T-cell (primary cell): ENCODE results near the gene EEPD1. TPM values are rescaled to one million over a fixed set of nuclear protein-coding genes. Genes with fewer than 3 reads are reported as not detected.

Source experiments
- ATAC-seq, 4 experiments: fragments of 200-7000 bp in 3 of 4; fragments of 150-1000 bp in 1 of 4; cut with Tn5 transposase; replicated peaks in 1 of 4; 1 replicate in 3 of 4; 2 replicates in 1 of 4; pipeline ENCODE4 v1.10.0; 2021; ENCODE audit warnings: moderate library complexity in 3 of 4, mild to moderate bottlenecking in 2 of 4, moderate number of reproducible peaks in 1 of 4
- CTCF ChIA-PET, 2 donors: fragments of 300-600 bp; sonication (Branson Sonifier 250); formaldehyde crosslinking; loops; one replicate each; lab custom pipeline; 2022; ENCODE audit warnings: antibody characterized with exemption in 2 of 2; lab: Charles Lee
- POLR2A ChIA-PET, 2 donors: fragments of 300-600 bp; sonication (Branson Sonifier 250); formaldehyde crosslinking; loops; one replicate each; lab custom pipeline; 2022; ENCODE audit warnings: antibody characterized with exemption in 2 of 2; lab: Charles Lee
- DNase-seq, 35 experiments: peaks; one replicate each; pipeline versions ENCODE4 v3.0.0 to v3.0.0-alpha.2; 2013 to 2023
- H3K27ac ChIP-seq: one replicate; pipeline ENCODE4 v1.5.1; 2013; ENCODE audit warnings: low read length
- H3K27me3 ChIP-seq, 2 experiments: replicated peaks in 1 of 2; 1 replicate in 1 of 2; 2 replicates in 1 of 2; pipeline versions ENCODE4 v1.6.1 to v1.7.0; 2013; ENCODE audit warnings: low read length in 1 of 2, mixed read lengths in 1 of 2; ENCODE audit not compliant: control insufficient read depth in 2 of 2, insufficient read depth in 2 of 2; ENCODE audit errors: extremely low read depth in 1 of 2
- H3K36me3 ChIP-seq, 2 donors: 1 replicate in 1 of 2; 2 replicates in 1 of 2; pipeline versions ENCODE4 v1.6.1 to v1.7.0; 2013; ENCODE audit warnings: low read length in 1 of 2; ENCODE audit not compliant: control insufficient read depth in 2 of 2, insufficient read depth in 1 of 2; ENCODE audit errors: extremely low read depth in 1 of 2
- H3K4me1 ChIP-seq, 2 experiments: 1 replicate in 1 of 2; 2 replicates in 1 of 2; pipeline versions ENCODE4 v1.6.1 to v1.7.0; 2013; ENCODE audit warnings: low read length in 2 of 2, mixed read lengths in 1 of 2; ENCODE audit not compliant: insufficient read depth in 2 of 2, control insufficient read depth in 1 of 2; ENCODE audit errors: extremely low read depth in 1 of 2
- H3K4me3 ChIP-seq, 2 donors: 1 replicate in 1 of 2; 2 replicates in 1 of 2; pipeline versions ENCODE4 v1.5.1 to v1.7.0; 2013; ENCODE audit warnings: mild to moderate bottlenecking in 2 of 2, low read length in 1 of 2, moderate library complexity in 1 of 2; ENCODE audit not compliant: control insufficient read depth in 1 of 2; ENCODE audit errors: extremely low read depth in 1 of 2
- H3K9me3 ChIP-seq: 2 replicates; pipeline ENCODE4 v1.7.0; 2013
- H3K27ac Mint-ChIP-seq, 2 donors: one replicate each; pipeline ENCODE4 v1.8.0; 2020 to 2021; ENCODE audit warnings: mild to moderate bottlenecking in 2 of 2, mixed read lengths in 2 of 2
- H3K27me3 Mint-ChIP-seq, 2 donors: one replicate each; pipeline ENCODE4 v1.8.0; 2021 to 2022; ENCODE audit warnings: mixed read lengths in 2 of 2
- H3K36me3 Mint-ChIP-seq: one replicate; pipeline ENCODE4 v1.8.0; 2021; ENCODE audit warnings: mixed read lengths
- H3K4me1 Mint-ChIP-seq, 3 donors: one replicate each; pipeline ENCODE4 v1.8.0; 2020 to 2022; ENCODE audit warnings: mixed read lengths in 3 of 3, mild to moderate bottlenecking in 1 of 3
- H3K4me3 Mint-ChIP-seq, 3 donors: one replicate each; pipeline ENCODE4 v1.8.0; 2020 to 2022; ENCODE audit warnings: mild to moderate bottlenecking in 3 of 3, mixed read lengths in 3 of 3, moderate library complexity in 3 of 3
- H3K9me3 Mint-ChIP-seq, 3 donors: one replicate each; pipeline ENCODE4 v1.8.0; 2020 to 2022; ENCODE audit warnings: mixed read lengths in 3 of 3
- WGBS: methylation state at CpG from one replicate; pipeline ENCODE4 v1.1.5; 2013; ENCODE audit warnings: missing lambda C conversion rate; ENCODE audit not compliant: insufficient coverage; 5-methylcytosine and 5-hydroxymethylcytosine counted together
- total RNA-seq, 35 experiments: library from RNA in 6 of 35; stranded (reverse) in 6 of 35; fragments of 120-200 nt in 1 of 35; gene quantifications; one replicate each; pipeline versions ENCODE4 v1.2.1 to v1.2.4 and lab custom pipeline; 2013 to 2026

The EEPD1 gene
- total RNA-seq, 5 donors from 2014 or later (not counting 1 experiment from before 2014, with no cell fraction given), result 2.7 to 16.2 (median 4.2) TPM

GRCh38 chr7:36276428-36277248 is 123.6 kb downstream of the EEPD1 start:
- Mint-ChIP-seq H3K36me3 (no peaks in the 10 kb centered on the region), H3K4me3 (no peak overlapping the region), H3K9me3 (no peaks in the 10 kb centered on the region), H3K27me3 (no peaks in the 10 kb centered on the region), H3K4me1 (peaks cover 9 to 39% (median 24%) of the 10 kb centered on the region in 3 donors), H3K27ac (no peak overlapping the region)
- WGBS, result 86% methylated on average over 2 of the region's 7 CpGs
- Histone ChIP-seq H3K27me3 (peaks cover 0 to 2% of the 10 kb centered on the region in 2 experiments), H3K36me3 (no peaks in the 10 kb centered on the region), H3K4me3 (no peak overlapping the region), H3K9me3 (no peaks in the 10 kb centered on the region), H3K4me1 (peaks cover 7 to 15% of the 10 kb centered on the region in 2 experiments), H3K27ac (no peak overlapping the region)
- POLR2A ChIA-PET, result interaction anchor here in 1 of 2 donors (0.6 kb wide), 1 partner anchor 764 kb away, joined by 3 read pairs; no protein-coding TSS in a partner anchor
- no peak for DNase-seq
- no peak for ATAC-seq
- CTCF ChIA-PET, result interaction anchor here in 1 of 2 donors (0.9 to 2.1 kb wide), 2 partner anchors 15 to 43 kb away, joined by 3 to 6 read pairs; no protein-coding TSS in a partner anchor

- DNase-seq (no peak), ATAC-seq (no peak)
- 97% methylated on average over 6 of the region's 6 CpGs for WGBS
- no peaks in the 10 kb centered on the region for H3K36me3 ChIP-seq
- H3K9me3 ChIP-seq, result no peaks in the 10 kb centered on the region
- H3K27me3 ChIP-seq, result peaks cover 0 to 2% of the 10 kb centered on the region in 2 experiments
- ChIA-PET CTCF (no interaction called here), POLR2A (no interaction called here)
- Mint-ChIP-seq H3K36me3 (no peaks in the 10 kb centered on the region), H3K27ac (no peak overlapping the region), H3K27me3 (no peaks in the 10 kb centered on the region), H3K4me1 (peaks cover 9 to 43% (median 24%) of the 10 kb centered on the region in 3 donors), H3K9me3 (no peaks in the 10 kb centered on the region), H3K4me3 (no peak overlapping the region)
- no peak overlapping the region for H3K4me3 ChIP-seq
- no peak overlapping the region for H3K27ac ChIP-seq
- H3K4me1 ChIP-seq, result peaks cover 7 to 15% of the 10 kb centered on the region in 2 experiments
Measured at GRCh38 chr7:36277249-36277542, 124.1 kb downstream of the EEPD1 start.

GRCh38 chr7:36278069-36278619 is 125.1 kb downstream of the EEPD1 start:
- ATAC-seq, result no peak
- CTCF ChIA-PET, result no interaction called here
- POLR2A ChIA-PET, result no interaction called here
- DNase-seq, result no peak
- H3K4me1 ChIP-seq, result peaks cover 6 to 20% of the 10 kb centered on the region in 2 experiments
- no peaks in the 10 kb centered on the region for H3K9me3 ChIP-seq
- H3K36me3 Mint-ChIP-seq, result no peaks in the 10 kb centered on the region
- no peaks in the 10 kb centered on the region for H3K9me3 Mint-ChIP-seq
- peaks cover 13 to 48% (median 31%) of the 10 kb centered on the region in 3 donors for H3K4me1 Mint-ChIP-seq
- no peak overlapping the region for H3K4me3 Mint-ChIP-seq
- no peaks in the 10 kb centered on the region for H3K36me3 ChIP-seq
- H3K27me3 ChIP-seq, result peaks cover 0 to 2% of the 10 kb centered on the region in 2 experiments
- no peak overlapping the region for H3K27ac ChIP-seq
- H3K27ac Mint-ChIP-seq, result no peak overlapping the region
- H3K4me3 ChIP-seq, result no peak overlapping the region
- 98% methylated on average over 3 of the region's 7 CpGs for WGBS
- H3K27me3 Mint-ChIP-seq, result no peaks in the 10 kb centered on the region

GRCh38 chr7:36278620-36279172 is 125.6 kb downstream of the EEPD1 start:
- Mint-ChIP-seq H3K36me3 (no peaks in the 10 kb centered on the region), H3K4me3 (no peak overlapping the region), H3K27ac (no peak overlapping the region), H3K27me3 (no peaks in the 10 kb centered on the region), H3K4me1 (peaks cover 13 to 48% (median 32%) of the 10 kb centered on the region in 3 donors), H3K9me3 (no peaks in the 10 kb centered on the region)
- no peaks in the 10 kb centered on the region for H3K36me3 ChIP-seq
- no peaks in the 10 kb centered on the region for H3K9me3 ChIP-seq
- H3K4me1 ChIP-seq, result peaks cover 7 to 24% of the 10 kb centered on the region in 2 experiments
- ChIA-PET CTCF (no interaction called here), POLR2A (no interaction called here)
- no peak for ATAC-seq
- DNase-seq, result no peak
- WGBS, result 100% methylated on average over 2 of the region's 7 CpGs
- H3K4me3 ChIP-seq, result no peak overlapping the region
- peaks cover 0 to 2% of the 10 kb centered on the region in 2 experiments for H3K27me3 ChIP-seq
- H3K27ac ChIP-seq, result no peak overlapping the region

- no peak for ATAC-seq
- Mint-ChIP-seq H3K27ac (no peak overlapping the region), H3K36me3 (no peaks in the 10 kb centered on the region), H3K4me1 (peaks cover 17 to 50% (median 34%) of the 10 kb centered on the region in 3 donors), H3K27me3 (no peaks in the 10 kb centered on the region), H3K9me3 (no peaks in the 10 kb centered on the region), H3K4me3 (no peak overlapping the region)
- ChIA-PET CTCF (interaction anchor here in 1 of 2 donors (0.7 kb wide), 1 partner anchor 9 kb away, joined by 3 read pairs; no protein-coding TSS in a partner anchor), POLR2A (no interaction called here)
- no peak for DNase-seq
- peaks cover 5 to 26% of the 10 kb centered on the region in 2 experiments for H3K4me1 ChIP-seq
- no peak overlapping the region for H3K4me3 ChIP-seq
- no peaks in the 10 kb centered on the region for H3K36me3 ChIP-seq
- H3K9me3 ChIP-seq, result no peaks in the 10 kb centered on the region
- H3K27ac ChIP-seq, result no peak overlapping the region
- 87% methylated on average over 7 of the region's 9 CpGs for WGBS
- peaks cover 0 to 2% of the 10 kb centered on the region in 2 experiments for H3K27me3 ChIP-seq
Measured at GRCh38 chr7:36279200-36279925, 126.3 kb downstream of the EEPD1 start.

GRCh38 chr7:36279926-36280315 is 126.9 kb downstream of the EEPD1 start:
- H3K27ac Mint-ChIP-seq, result no peak overlapping the region
- Histone ChIP-seq H3K27ac (no peak overlapping the region), H3K36me3 (no peaks in the 10 kb centered on the region), H3K9me3 (no peaks in the 10 kb centered on the region), H3K4me3 (no peak overlapping the region), H3K27me3 (peaks cover 0 to 2% of the 10 kb centered on the region in 2 experiments), H3K4me1 (peaks cover 7 to 32% of the 10 kb centered on the region in 2 experiments)
- no peaks in the 10 kb centered on the region for H3K9me3 Mint-ChIP-seq
- DNase-seq (no peak), ATAC-seq (no peak)
- POLR2A ChIA-PET, result no interaction called here
- peaks cover 22 to 55% (median 39%) of the 10 kb centered on the region in 3 donors for H3K4me1 Mint-ChIP-seq
- no peak overlapping the region for H3K4me3 Mint-ChIP-seq
- no peaks in the 10 kb centered on the region for H3K27me3 Mint-ChIP-seq
- CTCF ChIA-PET, result interaction anchor here in 1 of 2 donors (0.7 kb wide), 1 partner anchor 9 kb away, joined by 3 read pairs; no protein-coding TSS in a partner anchor
- 81% methylated on average over 9 of the region's 9 CpGs for WGBS
- H3K36me3 Mint-ChIP-seq, result no peaks in the 10 kb centered on the region
